Fibroblast of skin of abdomen (primary cell): ENCODE results near the gene ARMC12.

Source experiments
- DNase-seq: peaks from one replicate; pipeline ENCODE4 v3.0.0-alpha.2; 2013

The ARMC12 gene

GRCh38 chr6:35736253-35736894 is 458 bp upstream of the ARMC12 start:
- DNase-seq, result peak; percentile 55

- peak; percentile 81 for DNase-seq
These were observed 780 bp downstream of the ARMC12 start for GRCh38 chr6:35737413-35738211.

- no peak for DNase-seq
These were observed 3.1 kb downstream of the ARMC12 start for GRCh38 chr6:35739645-35740524.

- DNase-seq, result no peak
These were observed 6.0 kb downstream of the ARMC12 start for GRCh38 chr6:35742842-35743241.

GRCh38 chr6:35745509-35745908 is 8.7 kb downstream of the ARMC12 start:
- no peak for DNase-seq

GRCh38 chr6:35746516-35746915 is 9.7 kb downstream of the ARMC12 start:
- DNase-seq, result no peak

- DNase-seq, result no peak
These were observed 11.0 kb downstream of the ARMC12 start for GRCh38 chr6:35747877-35748276.

- no peak for DNase-seq
These were observed 13.7 kb downstream of the ARMC12 start for GRCh38 chr6:35750557-35750956.

- DNase-seq, result no peak
These were observed 14.8 kb downstream of the ARMC12 start for GRCh38 chr6:35751594-35751993.

- no peak for DNase-seq
These were observed 15.5 kb downstream of the ARMC12 start for GRCh38 chr6:35752330-35752729.

GRCh38 chr6:35754452-35755277 is 17.8 kb downstream of the ARMC12 start:
- no peak for DNase-seq

GRCh38 chr6:35755278-35755924 is 18.6 kb downstream of the ARMC12 start:
- no peak for DNase-seq

GRCh38 chr6:35757456-35758123 is 20.8 kb downstream of the ARMC12 start:
- DNase-seq, result peak; percentile 17

- DNase-seq, result no peak
These were observed 22.6 kb downstream of the ARMC12 start for GRCh38 chr6:35759426-35759825.

- DNase-seq, result no peak
These were observed 28.9 kb downstream of the ARMC12 start for GRCh38 chr6:35765739-35766138.

GRCh38 chr6:35769211-35769610 is 32.4 kb downstream of the ARMC12 start:
- no peak for DNase-seq

GRCh38 chr6:35771343-35771627 is 34.5 kb downstream of the ARMC12 start:
- DNase-seq, result no peak

- no peak for DNase-seq
These were observed 37.4 kb downstream of the ARMC12 start for GRCh38 chr6:35774116-35774794.

GRCh38 chr6:35775031-35775430 is 38.2 kb downstream of the ARMC12 start:
- no peak for DNase-seq

- no peak for DNase-seq
These were observed 39.8 kb downstream of the ARMC12 start, which contains the start of gene CLPSL2 for GRCh38 chr6:35776364-35777215. CLPSL2 (plus strand) TSS chr6:35776598; CDS start chr6:35776619, 21 bp downstream.
